ENCODE measurements around the gene PPM1H. TPM values are rescaled to one million over a fixed set of nuclear protein-coding genes. Genes with fewer than 3 reads are reported as not detected.

The PPM1H gene
- total RNA-seq, 2 donors from 2014 or later, result 46.4 to 74.4 TPM

DNA sequence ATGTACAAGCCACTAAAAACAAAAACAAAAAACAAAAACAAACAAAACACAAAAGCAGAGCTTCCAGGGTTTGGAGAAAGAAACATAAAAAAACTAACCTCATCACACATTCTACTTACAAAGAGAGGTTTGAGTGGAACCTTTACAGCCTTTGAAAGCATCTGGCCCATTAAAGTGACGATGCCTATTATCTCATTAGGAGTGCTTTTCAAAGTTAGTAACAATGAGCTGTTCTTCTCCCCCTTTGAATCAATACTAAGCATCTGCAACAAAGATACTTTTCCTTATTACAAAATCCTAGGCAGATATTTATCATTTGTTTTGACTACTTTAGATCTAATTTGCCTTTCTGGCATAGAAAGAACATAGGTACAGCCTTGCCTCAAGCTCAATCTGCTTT, 217.3 kb downstream of the PPM1H start:
- no peak for DNase-seq
- Histone ChIP-seq H3K9me3 (ENCODE audit: control insufficient read depth, low read length) (no peaks in the 10 kb centered on the region), H3K4me3 (ENCODE audit: low read length) (no peak overlapping the region), H3K27ac (ENCODE audit: low read depth, low read length) (peak overlapping the region; percentile 26), H3K9ac (ENCODE audit: extremely low read depth, low read length, poor library complexity, severe bottlenecking) (no peak overlapping the region), H3K36me3 (ENCODE audit: control insufficient read depth, insufficient read depth, low read length) (no peaks in the 10 kb centered on the region), H3K27me3 (ENCODE audit: control insufficient read depth, insufficient read depth, low read length, poor library complexity, severe bottlenecking) (no peaks in the 10 kb centered on the region), H3K4me1 (ENCODE audit: control insufficient read depth, insufficient read depth, low read length) (peaks cover 7% of the 10 kb centered on the region)
- Mint-ChIP-seq H3K27ac (peak overlapping the region; percentile 15), H3K9me3 (no peaks in the 10 kb centered on the region), H3K4me1 (peaks cover 54% of the 10 kb centered on the region), H3K4me3 (no peak overlapping the region), H3K36me3 (ENCODE audit: low read depth) (peaks cover 20% of the 10 kb centered on the region), H3K27me3 (ENCODE audit: insufficient read depth) (no peaks in the 10 kb centered on the region)
- TF ChIP-seq CTCF (conservative IDR thresholded peaks at IDR 0.05), result no peak
- WGBS, 2 experiments (ENCODE audit: insufficient coverage in 1 of 2, insufficient read length in 1 of 2), result 36 to 70% methylated on average over 1 of the region's 1 CpG

DNA sequence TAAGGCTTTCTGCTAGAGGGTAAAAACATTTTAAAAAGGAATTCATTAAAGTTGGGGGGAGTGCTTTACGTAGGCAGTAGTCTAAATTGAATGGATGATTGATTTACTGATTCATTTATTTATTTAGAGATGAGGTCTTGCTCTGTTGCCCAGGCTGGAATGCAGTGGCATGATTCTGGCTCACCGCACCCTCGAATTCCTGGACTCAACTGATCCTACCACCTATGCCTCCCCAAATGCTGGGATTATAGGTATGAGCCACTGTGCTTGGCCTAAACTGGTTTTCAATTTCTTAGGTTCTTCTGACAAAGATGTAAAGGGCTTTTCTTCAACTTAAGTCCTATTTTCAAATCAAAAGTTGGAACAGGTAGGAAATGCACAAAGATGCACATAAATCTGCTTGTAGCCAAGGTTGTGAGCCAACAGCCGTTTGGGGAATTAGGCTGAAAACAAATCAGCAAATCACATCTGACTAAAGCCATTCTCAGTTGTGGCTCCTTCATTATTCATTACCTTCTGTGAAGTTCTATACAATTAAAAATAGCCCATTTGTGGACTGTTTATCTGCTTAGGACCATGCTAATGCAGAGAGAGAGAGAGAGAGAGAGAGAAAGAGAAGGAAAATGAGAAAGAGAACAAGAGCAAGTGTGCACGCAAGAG, 218.0 kb downstream of the PPM1H start:
- H3K27ac Mint-ChIP-seq, result peak overlapping the region; percentile 15
- WGBS, 2 experiments (ENCODE audit: insufficient coverage in 1 of 2, insufficient read length in 1 of 2), result 93% methylated on average over 2 to 5 of the region's 5 CpGs
- no peak overlapping the region for H3K4me3 Mint-ChIP-seq
- H3K27ac ChIP-seq (ENCODE audit: low read depth, low read length), result no peak overlapping the region
- DNase-seq, result no peak
- no peaks in the 10 kb centered on the region for H3K27me3 ChIP-seq (ENCODE audit: control insufficient read depth, insufficient read depth, low read length, poor library complexity, severe bottlenecking)
- H3K4me3 ChIP-seq (ENCODE audit: low read length), result no peak overlapping the region
- H3K9me3 Mint-ChIP-seq, result no peaks in the 10 kb centered on the region
- no peaks in the 10 kb centered on the region for H3K36me3 ChIP-seq (ENCODE audit: control insufficient read depth, insufficient read depth, low read length)
- H3K9ac ChIP-seq (ENCODE audit: extremely low read depth, low read length, poor library complexity, severe bottlenecking), result no peak overlapping the region
- peaks cover 7% of the 10 kb centered on the region for H3K4me1 ChIP-seq (ENCODE audit: control insufficient read depth, insufficient read depth, low read length)
- peaks cover 54% of the 10 kb centered on the region for H3K4me1 Mint-ChIP-seq
- TF ChIP-seq CTCF (conservative IDR thresholded peaks at IDR 0.05), result no peak
- H3K36me3 Mint-ChIP-seq (ENCODE audit: low read depth), result peaks cover 23% of the 10 kb centered on the region
- H3K9me3 ChIP-seq (ENCODE audit: control insufficient read depth, low read length), result no peaks in the 10 kb centered on the region
- H3K27me3 Mint-ChIP-seq (ENCODE audit: insufficient read depth), result no peaks in the 10 kb centered on the region

DNA sequence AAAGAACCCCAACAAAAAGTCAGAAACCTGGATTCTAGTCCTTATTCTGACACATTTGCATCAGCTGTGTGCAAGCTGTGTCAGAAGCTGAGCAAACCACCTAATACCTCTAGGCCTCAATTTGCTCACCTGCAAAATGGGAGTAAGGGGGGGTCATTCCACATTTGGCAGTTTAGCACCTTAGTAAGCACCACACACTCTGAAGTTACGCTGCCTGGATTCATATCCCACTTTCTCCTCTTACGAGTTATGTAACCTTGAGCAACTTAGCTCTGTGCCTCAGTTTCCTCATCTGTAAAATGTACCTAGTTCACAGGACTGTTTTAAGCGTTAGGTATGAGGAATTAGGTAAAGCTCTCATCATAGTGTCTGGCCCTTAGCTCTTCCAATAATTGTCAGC, 218.9 kb downstream of the PPM1H start:
- Mint-ChIP-seq H3K4me3 (no peak overlapping the region), H3K36me3 (ENCODE audit: low read depth) (peaks cover 28% of the 10 kb centered on the region), H3K27ac (no peak overlapping the region), H3K4me1 (peaks cover 48% of the 10 kb centered on the region), H3K27me3 (ENCODE audit: insufficient read depth) (no peaks in the 10 kb centered on the region), H3K9me3 (no peaks in the 10 kb centered on the region)
- Histone ChIP-seq H3K9ac (ENCODE audit: extremely low read depth, low read length, poor library complexity, severe bottlenecking) (no peak overlapping the region), H3K9me3 (ENCODE audit: control insufficient read depth, low read length) (no peaks in the 10 kb centered on the region), H3K4me3 (ENCODE audit: low read length) (no peak overlapping the region), H3K27ac (ENCODE audit: low read depth, low read length) (peak overlapping the region; percentile 94), H3K4me1 (ENCODE audit: control insufficient read depth, insufficient read depth, low read length) (peaks cover 7% of the 10 kb centered on the region), H3K36me3 (ENCODE audit: control insufficient read depth, insufficient read depth, low read length) (no peaks in the 10 kb centered on the region), H3K27me3 (ENCODE audit: control insufficient read depth, insufficient read depth, low read length, poor library complexity, severe bottlenecking) (no peaks in the 10 kb centered on the region)
- no peak for DNase-seq
- WGBS, 2 experiments (ENCODE audit: insufficient coverage in 1 of 2, insufficient read length in 1 of 2), result 80 to 82% methylated on average over 2 to 3 of the region's 3 CpGs
- no peak for TF ChIP-seq CTCF (conservative IDR thresholded peaks at IDR 0.05)

Data from endodermal cell (in vitro differentiated cells).